Esophagus squamous epithelium (tissue), 5 donors: ENCODE measurements around the gene EIF4EBP3. TPM values are rescaled to one million over a fixed set of nuclear protein-coding genes. Genes with fewer than 3 reads are reported as not detected.

Experiments
- DNase-seq: peaks from one replicate; lab custom pipeline; 2025; lab: John Stamatoyannopoulos, UW
- H3K27ac ChIP-seq, 4 donors: fragments of 200-600 bp; sonication (generic); one replicate each; pipeline ENCODE4 v1.5.1; 2016 to 2019; ENCODE audit warnings: mild to moderate bottlenecking in 1 of 4
- H3K27me3 ChIP-seq, 4 donors: fragments of 200-600 bp; sonication (generic); 1 replicate in 3 of 4; 2 replicates in 1 of 4; pipeline versions ENCODE4 v1.5.1 to v1.6.0; 2017 to 2021; ENCODE audit warnings: antibody characterized with exemption in 1 of 4
- H3K36me3 ChIP-seq, 3 donors: fragments of 200-600 bp; sonication (generic); one replicate each; pipeline ENCODE4 v1.5.1; 2016 to 2019
- H3K4me1 ChIP-seq, 3 donors: fragments of 200-600 bp; sonication (generic); one replicate each; pipeline ENCODE4 v1.5.1; 2017 to 2019
- H3K4me3 ChIP-seq, 4 donors: fragments of 200-600 bp; sonication (generic); 1 replicate in 3 of 4; 2 replicates in 1 of 4; pipeline ENCODE4 v1.5.1; 2016 to 2019; ENCODE audit warnings: mild to moderate bottlenecking in 2 of 4, moderate library complexity in 1 of 4
- H3K9me3 ChIP-seq, 3 donors: fragments of 200-600 bp; sonication (generic); one replicate each; pipeline ENCODE4 v1.5.1; 2016 to 2019
- CTCF ChIP-seq, 6 experiments: fragments of 450-650 bp in 4 of 6; fragments of 200-600 bp in 2 of 6; sonication (generic) in 2 of 6; IDR thresholded peaks; one replicate each; pipeline ENCODE4 v1.5.1; 2016 to 2019; ENCODE audit warnings: antibody characterized with exemption in 6 of 6, mild to moderate bottlenecking in 4 of 6, moderate library complexity in 4 of 6
- POLR2A ChIP-seq, 4 donors: fragments of 450-650 bp; IDR thresholded peaks; one replicate each; pipeline ENCODE4 v1.6.1; 2017; ENCODE audit warnings: antibody characterized with exemption in 4 of 4, mild to moderate bottlenecking in 4 of 4, moderate library complexity in 3 of 4
- WGBS, 2 donors: methylation state at CpG; one replicate each; pipeline ENCODE4 v1.1.5; 2018; 5-methylcytosine and 5-hydroxymethylcytosine counted together
- intact Hi-C: fragments of 100-400 bp; cut with DNase I; formaldehyde crosslinking; loops from one replicate; pipeline ENCODE4 v1.15.0; 2022
- total RNA-seq, 4 donors: library from RNA; depleted of rRNA; stranded (reverse); fragments of >200 nt; gene quantifications; one replicate each; pipeline ENCODE4 v1.1.0, GENCODE V29; 2016
- donor health status: DM: yes; HTN: yes; CAD: no.

The EIF4EBP3 gene
- total RNA-seq, 4 donors from 2014 or later: 3.0 to 12.4 (median 6.2) TPM

DNA sequence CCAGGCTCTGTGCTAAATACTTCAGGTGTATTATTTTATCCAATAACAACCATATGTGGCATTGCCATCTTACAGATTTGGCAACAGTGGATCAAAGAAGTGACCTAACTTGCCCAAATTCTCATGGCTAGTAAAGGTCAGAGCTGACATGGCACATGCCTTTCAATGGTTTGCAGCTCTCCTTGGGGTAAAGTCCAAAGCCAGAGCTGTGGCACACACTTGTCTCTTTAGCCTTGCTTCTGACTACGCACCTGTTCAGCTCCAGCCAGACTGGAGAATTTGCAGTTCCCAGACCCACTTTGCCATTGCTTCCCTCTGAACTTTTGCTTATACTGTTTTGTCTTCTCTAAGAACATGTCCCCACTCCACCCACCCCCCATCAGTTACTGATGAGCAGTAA lies 23.0 kb downstream of the EIF4EBP3 start:
- H3K9me3 ChIP-seq: no peaks in the 10 kb centered on the region
- intact Hi-C loops: no loop called here
- H3K4me3 ChIP-seq: no peak overlapping the region
- H3K27me3 ChIP-seq: no peaks in the 10 kb centered on the region
- no peak for DNase-seq
- H3K4me1 ChIP-seq: peaks cover 5 to 66% (median 36%) of the 10 kb centered on the region in 3 donors
- 90 to 100% methylated on average over 1 of the region's 1 CpG for WGBS, 2 donors
- H3K27ac ChIP-seq: peak overlapping the region in 3 of 4 donors; percentile 68 to 83 (median 70)
- H3K36me3 ChIP-seq: peaks cover 8 to 46% (median 14%) of the 10 kb centered on the region in 3 donors
- TF ChIP-seq POLR2A (IDR thresholded peaks at IDR 0.05) (no peak), CTCF (IDR thresholded peaks at IDR 0.05) (no peak)

GRCh38 chr5:140571105-140571504 lies 23.6 kb downstream of the EIF4EBP3 start:
- Histone ChIP-seq H3K27ac (peak overlapping the region in 3 of 4 donors; percentile 68 to 83 (median 70)), H3K9me3 (no peaks in the 10 kb centered on the region), H3K27me3 (no peaks in the 10 kb centered on the region), H3K4me1 (peaks cover 5 to 60% (median 30%) of the 10 kb centered on the region in 3 donors), H3K36me3 (peaks cover 8 to 44% (median 14%) of the 10 kb centered on the region in 3 donors), H3K4me3 (no peak overlapping the region)
- TF ChIP-seq POLR2A (IDR thresholded peaks at IDR 0.05) (no peak), CTCF (IDR thresholded peaks at IDR 0.05) (no peak)
- WGBS, 2 donors: 59 to 60% methylated on average over 2 of the region's 5 CpGs
- intact Hi-C loops: no loop called here
- no peak for DNase-seq

GRCh38 chr5:140573683-140574082 lies 26.2 kb downstream of the EIF4EBP3 start:
- Histone ChIP-seq H3K9me3 (no peaks in the 10 kb centered on the region), H3K36me3 (peaks cover 0 to 18% (median 0%) of the 10 kb centered on the region in 3 donors), H3K4me3 (no peak overlapping the region), H3K4me1 (peaks cover 3 to 34% (median 6%) of the 10 kb centered on the region in 3 donors), H3K27me3 (no peaks in the 10 kb centered on the region), H3K27ac (peak overlapping the region in 1 of 4 donors; percentile 20)
- 94 to 96% methylated on average over 5 to 7 of the region's 7 CpGs for WGBS, 2 donors
- no peak for DNase-seq
- TF ChIP-seq POLR2A (IDR thresholded peaks at IDR 0.05): no peak
- TF ChIP-seq CTCF (IDR thresholded peaks at IDR 0.05): no peak
- intact Hi-C loops: no loop called here

DNA sequence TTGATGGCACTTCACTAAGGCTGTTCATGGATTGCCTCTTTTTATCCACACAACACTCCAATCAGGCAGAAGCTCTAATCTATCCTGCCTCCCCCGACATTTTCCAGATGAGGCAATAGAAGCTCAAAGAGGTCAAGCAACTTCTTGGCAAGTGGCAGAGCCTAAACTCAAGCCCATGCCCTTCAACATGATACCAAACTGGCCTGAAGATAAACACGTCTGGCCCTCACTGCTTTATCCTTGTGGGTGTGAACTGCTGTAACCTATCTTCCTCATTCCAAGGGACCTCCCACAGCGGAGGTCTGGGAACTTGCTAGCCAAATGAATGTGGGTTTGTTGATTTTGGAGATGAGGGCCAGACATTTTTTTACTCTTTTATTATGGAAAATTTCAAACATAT lies 26.7 kb downstream of the EIF4EBP3 start:
- WGBS, 2 donors: 56 to 62% methylated on average over 3 of the region's 3 CpGs
- TF ChIP-seq CTCF (IDR thresholded peaks at IDR 0.05) (no peak), POLR2A (IDR thresholded peaks at IDR 0.05) (no peak)
- Histone ChIP-seq H3K4me3 (no peak overlapping the region), H3K36me3 (peaks cover 0 to 13% (median 0%) of the 10 kb centered on the region in 3 donors), H3K9me3 (no peaks in the 10 kb centered on the region), H3K27ac (no peak overlapping the region), H3K4me1 (peaks cover 0 to 29% (median 4%) of the 10 kb centered on the region in 3 donors), H3K27me3 (no peaks in the 10 kb centered on the region)
- no peak for DNase-seq
- intact Hi-C loops: no loop called here

- 73 to 80% methylated on average over 4 to 7 of the region's 8 CpGs for WGBS, 2 donors
- Histone ChIP-seq H3K36me3 (peaks cover 0 to 5% (median 0%) of the 10 kb centered on the region in 3 donors), H3K27ac (no peak overlapping the region), H3K27me3 (no peaks in the 10 kb centered on the region), H3K4me3 (no peak overlapping the region), H3K4me1 (peaks cover 0 to 18% (median 4%) of the 10 kb centered on the region in 3 donors), H3K9me3 (no peaks in the 10 kb centered on the region)
- DNase-seq: no peak
- intact Hi-C loops: no loop called here
- TF ChIP-seq POLR2A (IDR thresholded peaks at IDR 0.05): no peak
- TF ChIP-seq CTCF (IDR thresholded peaks at IDR 0.05): peak in 5 of 6 experiments; percentile 11 to 49 (median 30)
Measured at GRCh38 chr5:140575309-140575708, 27.8 kb downstream of the EIF4EBP3 start.
